DMS53 (cell line): ENCODE measurements around the gene LPO.

ENCODE experiments used
- DNase-seq: peaks from one replicate; lab custom pipeline; 2025; lab: John Stamatoyannopoulos, UW

Gene LPO

GRCh38 chr17:58277802-58278595 lies 39.6 kb downstream of the LPO start:
- no peak for DNase-seq

DNA sequence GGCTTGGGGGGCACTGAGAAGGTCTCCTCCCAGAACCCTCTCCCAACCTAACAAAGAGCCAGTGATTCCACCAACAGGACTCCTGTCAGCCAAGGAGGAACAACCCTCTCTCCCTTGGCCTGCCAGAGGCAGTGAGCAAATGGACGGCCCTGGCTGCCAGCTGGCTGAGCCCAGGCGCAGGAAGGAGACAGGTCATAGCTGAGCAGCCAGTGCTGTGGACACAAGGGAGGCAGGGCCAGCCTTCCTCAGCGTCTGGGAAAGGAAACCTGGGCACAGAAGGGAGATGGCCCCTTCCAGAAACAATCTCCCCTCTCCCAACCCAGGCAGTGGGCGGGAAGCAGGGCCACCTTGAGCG lies 40.3 kb downstream of the LPO start:
- peak; percentile 80 for DNase-seq

- DNase-seq: peak; percentile 81
Observed at GRCh38 chr17:58279016-58279711, 40.8 kb downstream of the LPO start.

- peak; percentile 21 for DNase-seq
Observed at GRCh38 chr17:58279736-58280479, 41.5 kb downstream of the LPO start.

GRCh38 chr17:58280480-58281217 lies 42.3 kb downstream of the LPO start, which contains the start of gene MPO:
TSS of gene MPO (minus strand) at chr17:58280935. CDS start at chr17:58280758, 177 bp downstream.
- no peak for DNase-seq

DNA sequence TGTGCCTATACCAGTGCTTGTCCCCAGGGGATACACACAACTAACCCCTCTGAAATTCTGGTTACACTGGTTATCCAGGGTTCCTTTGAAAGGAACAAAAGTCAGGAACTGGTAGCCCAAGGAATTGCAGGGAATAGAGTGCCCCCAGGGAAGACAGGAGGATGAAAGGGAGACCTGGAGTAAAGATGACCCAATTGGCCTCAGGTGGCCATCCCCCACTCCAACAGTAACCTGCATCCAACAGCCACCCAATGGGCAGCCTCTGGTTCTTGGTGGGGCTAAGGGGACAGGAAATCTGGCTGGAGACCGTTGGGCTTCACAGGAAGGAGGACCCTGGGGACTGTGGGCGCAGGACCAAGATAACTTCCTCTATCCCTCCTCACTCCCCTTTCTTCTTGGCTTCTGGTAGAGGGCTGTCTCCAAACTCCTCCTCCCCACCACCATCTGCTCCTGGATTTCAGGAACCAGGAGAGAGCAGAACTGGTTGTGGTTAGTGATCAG lies 43.2 kb downstream of the LPO start:
- DNase-seq: peak; percentile 24

GRCh38 chr17:58282442-58282841 lies 44.1 kb downstream of the LPO start:
- DNase-seq: no peak

- DNase-seq: peak; percentile 42
Observed at GRCh38 chr17:58283674-58284612, 45.6 kb downstream of the LPO start.

GRCh38 chr17:58284613-58285421 lies 46.4 kb downstream of the LPO start:
- no peak for DNase-seq

DNA sequence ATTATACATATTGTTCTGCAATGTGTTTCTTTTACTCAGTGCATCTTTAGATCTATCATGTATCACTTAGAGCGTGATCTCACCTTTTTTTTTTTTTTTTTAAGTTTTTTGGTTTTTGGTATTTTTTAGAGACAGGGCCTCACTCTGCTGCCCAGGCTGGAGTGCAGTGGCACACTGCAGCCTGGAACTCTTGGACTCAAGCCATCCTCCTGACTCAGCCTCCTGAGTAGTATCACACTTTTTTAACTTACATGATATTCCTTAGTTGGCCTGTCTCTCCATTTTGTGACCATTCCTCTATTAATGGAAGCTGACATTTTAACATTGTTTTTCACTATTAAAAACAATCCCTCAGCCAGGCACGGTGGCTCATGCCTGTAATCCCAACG lies 47.0 kb downstream of the LPO start:
- no peak for DNase-seq

DNA sequence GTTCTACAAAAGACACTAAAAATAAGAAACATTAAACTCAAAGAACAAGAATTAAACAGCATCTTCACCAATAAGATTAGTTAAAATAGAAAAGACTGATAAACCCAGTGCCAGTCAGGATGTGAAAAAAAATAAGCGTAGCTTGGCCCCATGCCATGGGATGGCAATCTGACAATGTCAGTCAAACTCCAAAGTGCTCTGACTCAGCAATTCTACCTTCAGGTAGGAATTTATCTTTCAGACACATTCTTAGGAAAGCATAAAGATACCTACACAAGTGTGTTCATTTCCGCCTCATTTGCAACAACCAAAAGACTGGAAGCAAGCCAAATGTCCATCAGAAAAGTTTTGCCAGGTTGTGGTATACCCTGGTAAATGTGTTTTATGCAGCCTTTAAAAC lies 51.5 kb downstream of the LPO start:
- peak; percentile 72 for DNase-seq

- DNase-seq: no peak
Observed at GRCh38 chr17:58291246-58291645, 52.9 kb downstream of the LPO start.

- DNase-seq: no peak
Observed at GRCh38 chr17:58294034-58294433, 55.6 kb downstream of the LPO start.

- no peak for DNase-seq
Observed at GRCh38 chr17:58300336-58300735, 62.0 kb downstream of the LPO start.

DNA sequence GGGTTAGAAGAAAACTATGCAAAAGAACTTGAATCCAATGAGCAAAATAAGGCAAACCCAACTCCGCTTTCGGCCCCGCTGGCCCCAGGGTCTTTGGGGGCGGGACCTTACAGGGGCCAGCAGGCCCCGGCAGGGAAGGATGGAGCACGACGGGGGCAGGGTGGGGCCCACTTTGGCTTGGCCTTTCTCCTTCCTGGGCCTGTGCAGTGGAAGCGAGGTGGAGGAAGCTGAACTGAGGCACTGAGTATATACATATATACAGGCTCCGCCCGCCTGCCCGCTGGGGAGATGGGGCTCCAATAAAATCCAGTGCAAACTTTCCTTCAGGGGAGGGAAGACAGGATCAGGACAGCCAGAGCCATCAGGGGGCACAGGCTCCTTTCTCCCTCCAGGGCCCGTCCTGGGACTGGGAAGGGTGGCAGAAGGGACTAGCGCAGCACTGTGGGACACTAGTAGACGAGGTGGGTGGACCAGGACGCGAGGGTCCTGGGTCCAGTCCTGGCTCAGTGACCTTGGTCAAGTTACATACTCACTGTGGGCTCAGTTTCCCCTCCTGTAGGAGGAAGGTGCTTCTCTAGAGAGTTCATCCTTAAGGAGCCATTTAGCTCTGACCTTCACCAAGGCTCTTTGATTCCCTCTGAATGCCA lies 63.2 kb downstream of the LPO start:
- DNase-seq: no peak

GRCh38 chr17:58302171-58302918 lies 64.0 kb downstream of the LPO start:
- DNase-seq: no peak

GRCh38 chr17:58302919-58303585 lies 64.7 kb downstream of the LPO start:
- DNase-seq: no peak
